HG03045 (cell line): ENCODE data around the gene DHX36.

Experiments used
- ATAC-seq: cut with Tn5 transposase; IDR thresholded peaks from one replicate; pipeline ENCODE4 v1.9.1; 2021; ENCODE audit warnings: mild to moderate bottlenecking, moderate library complexity; ENCODE audit not compliant: unreplicated experiment

Gene DHX36

DNA sequence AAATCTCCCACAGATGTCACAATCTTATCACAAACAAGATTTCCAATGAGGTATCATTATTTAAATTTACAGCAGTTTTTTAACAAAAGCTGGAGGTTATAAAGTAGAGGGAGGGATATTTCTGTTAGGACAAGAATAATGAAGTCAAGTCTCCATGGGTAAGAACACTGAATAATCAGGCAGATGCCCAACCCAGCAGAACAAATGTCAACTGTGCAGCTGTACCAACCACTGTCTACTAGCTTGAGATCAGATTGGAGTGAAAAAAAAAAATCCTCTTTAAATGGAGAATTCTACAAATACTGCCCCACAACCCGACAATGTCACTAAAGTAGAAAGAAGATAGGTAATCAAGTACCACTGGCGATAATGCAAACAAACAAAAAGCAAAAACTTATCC, 30.3 kb downstream of the DHX36 start:
- ATAC-seq: no peak

DNA sequence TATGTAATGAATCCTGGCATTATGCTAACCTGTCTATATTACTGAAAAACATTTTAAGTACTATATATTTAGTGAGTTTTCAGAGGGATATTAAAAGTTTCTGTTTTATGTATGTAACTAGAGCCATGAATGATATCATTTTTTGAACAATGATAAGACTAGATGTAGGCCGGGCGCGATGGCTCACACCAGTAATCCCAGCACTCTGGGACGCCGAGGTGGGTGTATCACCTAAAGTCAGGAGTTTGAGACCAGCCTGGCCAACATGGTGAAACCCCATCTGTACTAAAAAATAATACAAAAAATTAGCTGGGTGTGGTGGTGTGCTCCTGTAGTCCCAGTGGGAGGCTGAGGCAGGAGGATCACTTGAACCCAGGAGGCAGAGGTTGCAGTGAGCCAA, 34.1 kb downstream of the DHX36 start:
- ATAC-seq: no peak

DNA sequence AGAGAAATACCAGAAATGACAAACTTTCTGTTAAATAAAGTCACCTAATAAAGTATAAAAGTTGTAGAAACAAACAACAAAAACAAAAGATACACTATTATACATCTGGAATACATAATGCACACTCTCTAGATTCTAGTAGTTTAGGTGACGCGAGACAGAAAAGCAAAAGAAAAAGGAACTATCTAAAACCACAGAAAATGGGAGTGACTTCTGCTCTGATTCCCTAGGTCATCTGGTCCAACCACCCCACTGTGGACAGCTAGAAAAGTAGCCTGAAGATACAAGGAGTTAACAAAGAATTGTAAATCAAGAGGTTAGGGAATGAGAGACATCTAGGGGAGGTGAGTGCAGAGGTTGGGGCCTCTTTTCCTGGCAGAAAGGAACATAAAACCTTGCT, 39.1 kb downstream of the DHX36 start:
- ATAC-seq: no peak

DNA sequence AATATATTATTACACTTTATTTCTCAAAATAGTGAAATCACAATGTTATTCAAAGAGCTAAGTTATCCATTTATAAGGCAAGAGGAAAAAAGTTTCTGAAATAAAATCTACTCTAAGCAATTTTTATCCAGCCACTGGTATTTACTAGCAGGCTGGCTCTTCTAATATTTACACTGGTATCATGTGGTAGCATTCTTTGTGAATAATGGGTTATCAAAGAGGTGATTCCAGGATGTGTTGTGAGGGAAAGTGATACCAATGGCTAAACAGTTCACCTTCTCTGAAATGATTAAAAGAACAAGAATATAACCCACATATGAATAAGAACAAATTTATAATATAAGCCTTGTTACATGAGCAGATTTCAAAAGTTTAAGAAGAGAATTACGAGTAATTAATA, 44.1 kb downstream of the DHX36 start:
- ATAC-seq: no peak

DNA sequence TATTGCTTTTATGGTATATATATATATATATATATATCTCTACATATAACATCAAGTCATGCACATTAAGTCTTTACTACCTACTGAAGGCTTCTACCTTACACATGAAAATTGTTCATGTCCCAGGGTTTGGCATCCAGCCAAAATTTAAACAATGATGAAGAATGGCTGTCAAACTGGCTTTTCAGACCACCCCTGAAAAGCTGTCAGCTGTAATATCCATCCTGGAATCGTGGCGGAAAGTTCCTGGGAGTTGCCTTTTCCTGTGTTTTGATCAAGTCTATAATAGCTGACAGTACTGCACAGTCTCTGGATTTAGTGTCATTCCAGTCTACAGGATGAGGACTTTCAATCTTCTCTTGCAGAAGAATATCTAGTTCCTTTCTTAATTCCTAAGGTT, 48.3 kb downstream of the DHX36 start:
- no peak for ATAC-seq

DNA sequence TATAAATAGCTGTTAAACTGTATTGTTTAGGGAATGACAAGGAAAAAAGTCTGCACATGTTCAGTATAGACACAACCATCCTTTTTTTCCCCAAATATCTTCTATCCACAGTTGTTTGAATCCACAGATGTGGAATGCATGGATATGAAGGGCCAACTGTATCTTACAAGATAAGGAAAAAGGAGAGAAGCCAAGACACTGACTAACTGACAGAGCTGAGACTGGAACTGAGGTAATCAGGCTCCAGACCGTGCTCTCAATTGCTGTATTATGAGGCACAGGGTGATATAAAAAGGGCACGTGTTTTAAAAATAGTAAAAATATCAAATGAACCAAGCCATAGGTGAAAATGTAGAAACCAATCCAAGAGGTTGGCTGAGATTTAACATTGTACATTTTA, 49.0 kb downstream of the DHX36 start:
- ATAC-seq: no peak

DNA sequence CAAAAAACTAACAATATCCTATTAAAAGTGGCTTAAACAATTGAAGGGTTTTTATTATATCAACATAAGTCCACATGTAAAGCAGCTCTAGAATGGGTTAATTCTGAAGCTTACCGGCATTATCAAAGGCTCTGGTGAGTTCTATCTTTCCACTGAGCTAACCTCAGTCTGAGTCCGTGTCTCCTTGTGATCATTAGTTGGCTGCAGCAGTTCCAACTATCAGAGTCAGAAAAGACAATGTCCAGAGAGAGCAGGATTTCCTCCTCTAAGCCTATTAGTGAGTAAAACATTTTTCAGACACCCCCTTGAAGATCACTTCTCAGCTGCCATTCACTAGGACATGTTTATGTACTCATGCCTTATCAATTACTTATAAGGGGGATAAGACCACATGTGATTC, 49.9 kb downstream of the DHX36 start:
- no peak for ATAC-seq

DNA sequence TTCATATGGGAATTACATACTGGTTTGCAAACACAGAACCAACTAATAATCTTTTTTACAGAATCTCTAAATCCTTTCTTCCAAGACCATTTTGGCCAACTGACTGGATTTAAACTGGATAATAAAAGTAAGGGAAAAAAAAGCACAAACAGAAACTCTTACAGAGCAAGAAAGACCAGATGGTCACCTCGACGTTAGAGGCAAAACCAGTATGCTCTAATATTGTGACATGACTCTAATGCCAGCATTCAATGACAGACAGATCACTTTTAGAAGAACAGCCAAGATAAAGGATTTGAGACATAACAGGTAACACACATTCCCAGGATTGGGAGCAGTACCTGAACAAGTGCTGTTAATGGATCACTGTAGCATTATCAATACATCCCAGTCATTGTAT, 50.9 kb downstream of the DHX36 start:
- no peak for ATAC-seq

DNA sequence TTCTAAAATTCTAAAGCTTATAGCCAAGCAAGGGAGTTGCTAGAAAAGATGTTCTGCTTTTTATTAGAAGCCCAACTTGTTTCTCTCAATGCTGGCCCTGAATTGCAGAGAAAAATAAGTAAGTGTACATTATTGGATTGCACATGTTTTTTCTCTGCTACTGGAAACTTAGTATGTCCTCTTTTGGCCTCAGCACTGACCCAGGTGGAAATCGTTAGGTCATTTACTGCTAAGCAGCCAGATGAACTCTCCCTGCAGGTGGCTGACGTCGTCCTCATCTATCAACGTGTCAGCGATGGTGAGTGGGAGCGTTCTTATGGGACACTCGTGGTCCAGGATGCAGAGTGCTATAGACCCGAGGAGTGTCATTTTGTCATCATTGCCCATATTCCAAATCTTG, 69.8 kb downstream of the DHX36 start:
- no peak for ATAC-seq

DNA sequence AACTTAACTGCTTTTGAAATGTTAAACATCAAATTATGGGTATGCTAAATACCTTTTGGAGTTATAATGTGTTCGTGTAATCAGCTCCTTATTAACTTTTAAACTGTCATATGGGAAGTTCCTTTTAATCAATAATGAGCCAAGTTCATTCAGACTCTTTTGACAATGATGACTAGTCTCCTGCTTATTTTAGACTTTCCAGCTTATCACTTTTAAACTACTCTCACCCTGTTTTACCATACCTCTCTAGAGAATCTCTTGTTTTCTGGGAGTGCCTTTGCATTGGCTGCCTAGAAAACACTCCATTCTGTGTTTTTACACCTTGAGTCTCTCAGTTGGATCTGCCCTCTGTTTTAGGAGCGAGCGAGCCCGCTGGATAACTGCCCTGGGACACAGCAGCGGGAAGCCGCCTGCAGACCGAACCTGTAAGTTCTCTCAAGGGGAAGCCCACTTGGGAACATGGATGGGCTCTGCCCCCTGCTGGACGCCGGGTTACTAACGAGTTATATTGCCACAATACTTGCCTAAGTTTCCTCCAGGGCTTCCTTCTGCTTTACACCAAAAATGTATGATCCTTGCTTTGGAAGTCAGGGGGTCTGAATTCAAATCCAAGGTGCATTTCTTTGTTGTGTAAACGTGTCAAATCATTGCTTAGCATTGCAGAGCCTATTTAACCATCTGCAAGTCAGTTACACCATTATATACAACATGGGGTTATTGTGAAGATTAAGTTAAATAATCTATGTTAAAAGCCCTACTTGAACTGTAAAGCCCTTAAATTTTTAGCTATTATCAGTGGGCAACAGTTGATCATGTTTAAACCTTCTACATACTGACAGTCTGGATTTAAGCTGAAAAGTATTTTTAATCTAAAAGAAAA, 71.3 kb downstream of the DHX36 start:
- peak; percentile 69 for ATAC-seq

DNA sequence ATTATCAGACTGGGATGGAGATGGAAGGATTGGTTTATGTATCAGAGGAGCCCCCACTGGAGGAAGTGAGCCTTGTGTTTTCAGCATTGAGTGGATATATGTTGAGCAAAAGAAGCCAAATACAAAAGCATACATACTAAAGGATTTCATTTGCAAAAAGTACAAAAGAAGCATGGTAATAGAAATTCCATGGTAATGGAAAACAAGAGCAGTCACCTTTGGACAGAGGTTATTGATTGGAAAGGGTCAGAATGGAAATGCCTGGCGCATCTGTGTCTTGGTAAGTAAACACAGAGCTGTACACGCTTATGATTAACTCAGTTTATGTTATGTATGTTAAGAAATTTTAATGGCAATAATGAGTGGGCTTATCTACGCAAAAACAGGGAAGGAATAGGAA, 72.7 kb downstream of the DHX36 start:
- no peak for ATAC-seq

DNA sequence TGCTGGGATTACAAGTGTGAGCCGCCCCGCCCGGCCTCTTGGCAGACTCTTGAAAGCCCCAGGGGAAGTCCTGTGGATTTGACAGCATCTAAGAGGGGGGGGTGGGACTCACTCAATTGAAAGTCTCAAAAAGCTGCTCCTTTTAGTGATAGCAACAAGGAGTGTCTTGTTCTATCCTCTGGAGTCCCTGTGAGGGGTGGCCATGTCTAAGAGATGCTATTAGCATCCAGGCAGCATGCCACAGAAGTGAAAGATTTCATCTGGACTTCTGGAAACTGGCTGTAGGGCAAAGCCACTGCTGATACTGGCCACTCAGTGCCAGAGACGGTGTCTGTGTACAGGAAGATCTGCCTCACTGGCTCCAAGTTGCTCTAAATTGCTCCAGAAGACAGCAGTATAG, 74.0 kb downstream of the DHX36 start:
- no peak for ATAC-seq

DNA sequence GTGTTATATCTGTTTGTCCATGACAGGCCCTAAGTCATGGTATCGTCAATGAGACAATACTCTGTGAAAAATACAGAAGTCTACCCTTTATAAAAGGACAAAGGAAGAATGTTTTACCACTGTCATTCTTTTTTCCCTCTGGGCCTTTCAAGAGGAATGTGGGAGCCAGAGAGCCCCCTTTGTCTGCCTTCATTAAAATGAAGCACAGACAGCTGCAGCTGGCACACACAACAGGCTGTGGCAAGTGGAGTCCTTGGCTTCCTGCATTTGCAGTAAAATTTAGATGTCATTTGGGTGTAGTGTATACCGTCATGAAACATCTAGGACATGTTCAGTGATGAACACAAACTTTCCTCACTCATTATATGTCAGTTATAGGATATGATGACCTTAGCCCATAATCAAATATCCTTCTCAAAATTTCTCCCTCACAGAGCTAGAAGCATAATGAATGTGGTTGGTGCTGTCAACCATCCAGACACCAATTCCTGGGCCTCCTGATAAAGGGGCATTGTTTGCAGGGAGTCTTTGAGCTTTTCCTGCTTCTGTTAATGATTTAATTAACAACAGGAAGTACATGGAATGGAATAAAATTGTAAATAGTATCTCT, 76.4 kb downstream of the DHX36 start:
- no peak for ATAC-seq

DNA sequence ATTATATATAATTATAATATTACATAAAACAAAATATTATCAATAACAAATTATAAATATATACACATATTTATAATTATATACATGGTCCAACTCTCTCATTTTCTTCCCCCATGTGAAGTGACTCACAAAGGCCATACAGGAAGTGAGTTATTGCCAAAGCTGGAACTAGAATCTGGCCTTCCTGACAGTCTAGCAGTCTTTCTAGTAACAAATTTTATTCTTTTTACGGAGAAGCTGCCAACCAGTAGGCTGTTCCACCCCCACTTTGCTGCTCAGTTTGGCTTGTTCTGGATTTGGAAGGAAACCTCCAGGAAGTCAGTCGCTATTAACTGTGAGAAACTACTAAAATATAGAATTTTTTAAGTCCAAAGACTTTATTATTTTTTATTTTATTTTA, 79.6 kb downstream of the DHX36 start:
- no peak for ATAC-seq

DNA sequence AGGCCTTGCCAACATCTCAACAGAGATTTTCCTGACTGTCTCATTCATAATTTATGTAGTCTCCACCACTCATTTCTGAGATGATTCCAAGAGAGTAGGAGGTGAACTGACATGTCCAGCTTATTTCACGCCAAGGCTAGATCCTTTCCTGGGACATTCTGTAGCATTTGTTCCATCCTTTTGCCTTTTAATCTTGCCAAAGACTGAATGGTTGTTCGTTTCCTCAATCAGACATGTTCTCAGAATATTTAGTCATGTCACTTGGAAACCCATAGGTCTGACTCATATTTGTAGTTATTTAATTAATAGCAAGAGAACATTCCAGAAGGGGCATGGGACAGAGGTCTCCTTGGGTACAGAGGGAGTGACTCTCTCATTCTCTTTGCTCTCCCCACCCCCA, 80.9 kb downstream of the DHX36 start:
- no peak for ATAC-seq

DNA sequence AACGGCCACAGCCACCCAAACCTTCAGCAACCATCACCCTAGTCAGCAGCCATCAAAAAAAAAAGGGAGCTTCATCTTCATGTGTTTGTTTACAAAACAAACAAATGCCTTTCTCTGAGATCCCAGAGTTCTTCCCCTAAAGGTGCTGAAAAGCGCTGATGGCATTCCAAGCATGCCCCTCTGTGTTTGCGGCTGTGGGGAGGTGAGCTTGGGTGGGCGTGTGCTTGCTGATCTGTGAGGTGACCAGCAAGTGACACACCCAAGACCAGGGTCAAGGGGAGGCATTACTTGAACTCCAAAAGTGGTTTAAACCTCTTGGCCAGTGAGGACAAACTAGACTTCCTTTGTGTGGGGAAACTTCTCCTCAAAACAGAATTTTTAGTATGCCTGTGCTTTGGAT, 81.5 kb downstream of the DHX36 start:
- ATAC-seq: no peak

DNA sequence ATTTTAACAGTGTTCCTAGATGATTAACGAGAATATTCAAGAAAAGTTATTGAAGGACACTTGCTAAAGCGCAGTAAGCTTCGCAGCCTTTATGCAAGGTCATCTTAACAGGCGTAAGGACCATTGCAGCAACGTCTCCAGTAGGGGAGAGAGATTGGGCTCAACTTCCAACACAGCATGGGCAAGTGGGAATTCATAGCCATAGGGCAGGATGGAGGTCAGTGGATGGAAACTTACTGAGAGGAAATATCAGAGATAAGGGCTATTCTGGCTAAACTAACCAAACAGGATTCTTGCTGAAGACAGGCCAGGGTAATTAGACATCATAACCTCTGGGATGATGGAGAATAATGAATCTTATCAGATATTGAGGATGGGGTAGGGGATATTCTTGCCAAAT, 82.8 kb downstream of the DHX36 start:
- ATAC-seq: no peak

DNA sequence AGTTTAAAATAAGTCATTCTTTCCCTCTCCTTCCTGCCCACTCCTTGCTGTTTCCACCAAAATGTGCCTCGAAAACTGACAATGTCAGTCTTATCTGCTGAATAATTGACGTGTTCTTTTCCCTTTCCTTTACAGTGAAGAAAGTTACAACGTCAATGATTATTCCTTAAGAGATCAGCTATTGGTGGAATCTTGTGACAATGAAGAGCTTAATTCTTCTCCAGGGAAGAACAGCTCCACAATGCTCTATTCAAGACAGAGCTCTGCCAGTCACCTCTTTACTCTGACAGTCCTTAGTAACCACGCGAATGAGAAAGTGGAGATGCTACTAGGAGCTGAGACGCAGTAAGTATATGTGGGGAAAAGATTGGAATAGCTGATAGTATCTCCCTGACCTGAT, 84.1 kb downstream of the DHX36 start:
- ATAC-seq: no peak

DNA sequence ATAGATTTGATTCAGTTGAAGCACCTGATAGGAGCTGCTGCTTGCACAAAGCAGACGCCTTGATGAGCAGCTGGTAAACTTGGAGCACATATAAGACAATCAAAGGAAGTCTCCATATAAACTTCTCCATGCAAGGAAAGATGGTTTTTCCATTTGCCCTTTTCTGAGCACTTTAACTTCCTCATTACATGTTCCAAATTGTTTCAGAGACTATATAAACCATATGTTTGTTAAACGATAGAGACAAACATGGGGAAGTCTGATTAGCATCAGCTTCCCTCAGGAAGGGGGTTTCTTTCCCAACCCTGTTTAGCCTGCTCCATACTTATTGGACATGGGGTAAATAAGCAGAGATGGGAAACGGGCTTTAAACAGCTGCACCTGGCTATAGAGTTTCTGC, 88.0 kb downstream of the DHX36 start:
- ATAC-seq: no peak

DNA sequence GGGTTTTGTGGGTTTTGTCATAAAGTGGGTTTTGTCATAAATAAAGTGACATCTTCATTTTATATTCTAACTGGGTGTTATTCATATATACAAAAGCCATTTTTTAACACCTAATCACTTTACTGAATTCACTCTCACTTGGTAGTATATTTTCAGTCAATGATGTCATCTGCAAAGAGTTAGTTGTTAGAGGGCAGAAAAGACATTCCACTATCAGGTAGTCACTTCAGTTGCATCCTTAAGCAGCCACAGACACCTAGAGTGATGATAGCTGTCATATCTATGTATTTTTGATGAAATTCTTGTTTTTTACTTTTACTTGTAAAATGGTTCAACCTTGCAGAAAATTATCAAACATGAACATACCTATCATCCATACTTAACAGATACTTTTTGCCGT, 89.0 kb downstream of the DHX36 start:
- ATAC-seq: no peak

DNA sequence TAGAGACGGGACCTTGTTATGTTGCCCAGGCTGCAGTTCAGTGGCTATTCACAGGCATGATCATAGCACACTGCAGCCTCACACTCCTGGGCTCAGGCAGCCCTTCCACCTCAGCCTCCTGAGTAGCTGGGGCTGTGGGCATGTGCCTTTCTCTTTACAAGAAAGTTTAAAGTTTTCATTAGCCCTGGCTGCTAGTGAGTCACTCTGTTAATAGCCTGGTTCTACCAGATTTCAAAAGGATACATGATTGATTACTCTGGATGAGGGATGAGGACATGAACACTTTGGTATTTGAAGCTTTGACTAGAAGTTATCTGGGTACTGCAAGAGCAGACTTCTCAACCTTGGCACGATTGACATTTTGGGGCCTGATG, 95.1 kb downstream of the DHX36 start:
- ATAC-seq: no peak

DNA sequence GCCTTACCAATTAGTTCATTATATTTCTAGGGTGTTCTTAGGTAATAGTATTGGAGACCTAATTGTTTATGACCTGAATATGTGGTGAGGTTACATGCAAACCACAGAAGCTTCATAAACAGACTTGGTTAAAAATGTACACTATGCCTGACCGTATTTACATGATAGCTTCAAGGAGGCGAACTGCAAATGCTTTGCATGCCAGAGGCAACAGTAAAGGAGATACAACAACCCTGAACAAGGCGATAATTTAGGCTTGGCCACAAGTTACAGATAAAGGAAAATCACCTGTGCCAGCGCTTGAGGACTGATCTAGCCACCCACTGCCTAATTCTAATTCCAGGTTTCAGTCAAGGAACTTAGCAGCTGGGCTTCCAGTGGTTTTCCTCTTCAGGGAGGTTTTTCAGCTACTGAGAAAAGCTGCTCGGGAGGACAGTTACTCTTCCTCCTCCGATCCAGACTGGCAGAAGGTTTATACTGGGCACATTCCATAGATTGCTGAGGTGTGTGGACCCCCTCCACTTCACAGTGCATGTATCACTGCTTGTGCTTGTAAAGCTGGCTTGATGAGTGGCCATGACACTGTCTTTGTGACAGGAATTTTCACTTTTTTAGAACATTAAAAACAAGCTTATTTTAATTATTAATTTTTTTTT, 95.6 kb downstream of the DHX36 start:
- ATAC-seq: no peak
